ENCODE results near the gene C11orf54.

DNA sequence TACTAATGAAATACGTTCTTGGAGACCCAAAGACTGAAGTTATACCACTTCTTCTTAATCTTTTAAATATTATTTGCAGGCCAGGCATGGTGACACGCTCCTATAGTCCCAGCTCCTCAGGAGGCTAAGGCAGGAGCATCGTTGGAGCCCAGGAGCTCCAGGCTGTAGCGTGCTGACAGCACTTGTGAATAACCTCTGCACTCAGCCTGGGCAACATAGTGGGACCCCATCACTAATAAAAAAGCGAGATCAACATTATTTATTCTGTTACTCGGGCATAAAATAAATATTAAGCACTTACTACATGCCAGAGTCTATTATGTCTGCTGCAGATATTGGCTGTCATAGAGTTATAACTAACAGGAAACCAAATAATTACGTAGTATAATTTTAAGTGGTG, 41.9 kb downstream of the C11orf54 start:
- no peak for TF ChIP-seq ISL1 (CRISPR knock-in tag; IDR thresholded peaks at IDR 0.05)
- TF ChIP-seq TCF4 (CRISPR knock-in tag; IDR thresholded peaks at IDR 0.05; ENCODE audit: borderline replicate concordance) = no peak
- TF ChIP-seq CSDC2 (CRISPR knock-in tag; IDR thresholded peaks at IDR 0.05) = no peak
- no peak for TF ChIP-seq TOX (CRISPR knock-in tag; IDR thresholded peaks at IDR 0.05; ENCODE audit: borderline replicate concordance)

All from SK-N-SH treated with all-trans-retinoic acid at 6 μM for 48 hours (cell line).